PFSK-1 (cell line): ENCODE data around the gene ERAP2.

Experiments used
- FOXP2 ChIP-seq: optimal IDR thresholded peaks from 2 replicates; pipeline ENCODE3; 2011; ENCODE audit warnings: borderline replicate concordance, control low read depth, inconsistent platforms; ENCODE audit not compliant: insufficient read depth; ENCODE audit errors: extremely low read length, extremely low read depth
- POLR2AphosphoS5 ChIP-seq: IDR thresholded peaks from 2 replicates; pipeline ENCODE4 v1.6.1; 2012; ENCODE audit warnings: low read depth, mild to moderate bottlenecking, control low read depth, low read length, moderate library complexity
- TAF1 ChIP-seq: IDR thresholded peaks from 2 replicates; pipeline ENCODE4 v1.6.1; 2012; ENCODE audit warnings: low read length, control low read depth, borderline replicate concordance; ENCODE audit not compliant: insufficient read depth

DNA sequence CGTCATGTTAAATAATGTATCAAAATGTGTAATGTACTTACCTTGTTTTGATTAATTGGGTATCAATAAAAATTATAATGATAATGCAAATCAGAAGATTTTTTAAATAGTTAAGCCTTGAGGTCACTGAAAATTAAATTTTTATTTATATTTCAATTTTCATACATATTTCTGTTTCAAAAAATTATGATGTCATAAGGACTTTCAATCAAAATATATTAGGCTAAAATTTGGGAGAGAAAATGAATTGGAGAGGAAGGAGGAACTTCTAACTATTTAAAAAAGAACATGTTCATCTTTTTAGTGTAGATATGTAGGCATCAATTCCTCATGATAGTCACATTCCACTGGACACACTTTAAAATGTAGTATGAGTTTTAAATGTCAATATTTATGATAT lies 39.5 kb upstream of the ERAP2 start:
- TF ChIP-seq POLR2AphosphoS5 (no peak), TAF1 (no peak), FOXP2 (no peak)
